Astrocyte of the spinal cord (primary cell): ENCODE data around the gene ADAMTS6.

Source experiments
- DNase-seq: peaks from one replicate; pipeline ENCODE4 v3.0.0; 2011; ENCODE audit warnings: low read depth, low spot score
- H3K4me3 ChIP-seq: 2 replicates; pipeline ENCODE4 v1.5.1; 2011; ENCODE audit warnings: low read depth, mild to moderate bottlenecking, low read length, moderate library complexity
- in situ Hi-C: cut with HindIII; loops from 2 replicates; pipeline ENCODE4 v1.10.0; 2017; ENCODE audit warnings: low sequenced_read_pairs
- TF ChIP-seq, protein P1 (sequence below): IDR thresholded peaks from 2 replicates; pipeline ENCODE4 v1.5.1; 2012; ENCODE audit warnings: low read depth, mild to moderate bottlenecking, low read length, inconsistent platforms

Gene ADAMTS6

DNA sequence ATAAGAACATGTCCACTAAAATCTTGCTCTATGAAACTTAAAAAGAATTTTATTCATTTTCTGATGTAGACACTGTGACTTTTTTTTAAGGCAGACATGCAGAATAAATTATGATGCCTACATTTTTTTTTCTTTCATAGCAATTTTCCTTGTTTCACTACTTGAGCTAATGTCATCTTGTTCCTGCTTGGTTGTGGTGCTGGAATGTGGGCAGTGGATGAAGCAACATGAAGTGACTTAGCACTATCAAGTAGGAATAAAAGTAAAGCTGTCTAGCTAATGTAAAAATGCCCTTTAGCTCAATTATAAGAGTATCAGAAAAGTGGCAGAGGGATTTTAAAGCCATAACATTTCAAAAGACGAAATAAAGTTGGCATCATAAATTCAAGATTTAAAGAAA, 191.0 kb downstream of the ADAMTS6 start:
- TF ChIP-seq, protein P1, sequence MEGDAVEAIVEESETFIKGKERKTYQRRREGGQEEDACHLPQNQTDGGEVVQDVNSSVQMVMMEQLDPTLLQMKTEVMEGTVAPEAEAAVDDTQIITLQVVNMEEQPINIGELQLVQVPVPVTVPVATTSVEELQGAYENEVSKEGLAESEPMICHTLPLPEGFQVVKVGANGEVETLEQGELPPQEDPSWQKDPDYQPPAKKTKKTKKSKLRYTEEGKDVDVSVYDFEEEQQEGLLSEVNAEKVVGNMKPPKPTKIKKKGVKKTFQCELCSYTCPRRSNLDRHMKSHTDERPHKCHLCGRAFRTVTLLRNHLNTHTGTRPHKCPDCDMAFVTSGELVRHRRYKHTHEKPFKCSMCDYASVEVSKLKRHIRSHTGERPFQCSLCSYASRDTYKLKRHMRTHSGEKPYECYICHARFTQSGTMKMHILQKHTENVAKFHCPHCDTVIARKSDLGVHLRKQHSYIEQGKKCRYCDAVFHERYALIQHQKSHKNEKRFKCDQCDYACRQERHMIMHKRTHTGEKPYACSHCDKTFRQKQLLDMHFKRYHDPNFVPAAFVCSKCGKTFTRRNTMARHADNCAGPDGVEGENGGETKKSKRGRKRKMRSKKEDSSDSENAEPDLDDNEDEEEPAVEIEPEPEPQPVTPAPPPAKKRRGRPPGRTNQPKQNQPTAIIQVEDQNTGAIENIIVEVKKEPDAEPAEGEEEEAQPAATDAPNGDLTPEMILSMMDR = no peak
- H3K4me3 ChIP-seq = no peak overlapping the region
- in situ Hi-C loops = no loop called here
- no peak for DNase-seq

DNA sequence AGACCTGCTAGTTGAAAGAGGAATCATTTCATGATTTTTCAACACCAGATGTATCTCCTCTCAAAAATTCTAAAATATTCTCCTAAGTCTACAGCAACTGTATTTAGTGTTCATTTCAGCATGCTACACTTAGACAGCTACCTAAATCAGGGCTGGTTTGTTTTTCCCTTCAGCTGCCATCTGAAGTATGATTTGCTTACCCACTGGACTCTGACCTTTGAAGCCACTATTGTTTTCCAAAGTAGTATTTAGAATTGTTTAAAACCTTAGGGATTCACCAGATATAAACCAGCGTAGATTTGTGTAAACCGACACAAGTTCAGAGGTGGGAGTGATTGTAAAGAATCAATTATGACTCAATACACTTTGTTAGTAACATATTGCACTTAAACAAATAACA, 193.1 kb downstream of the ADAMTS6 start:
- no peak for DNase-seq
- no peak overlapping the region for H3K4me3 ChIP-seq
- TF ChIP-seq, protein P1 = no peak
- in situ Hi-C loops = no loop called here

DNA sequence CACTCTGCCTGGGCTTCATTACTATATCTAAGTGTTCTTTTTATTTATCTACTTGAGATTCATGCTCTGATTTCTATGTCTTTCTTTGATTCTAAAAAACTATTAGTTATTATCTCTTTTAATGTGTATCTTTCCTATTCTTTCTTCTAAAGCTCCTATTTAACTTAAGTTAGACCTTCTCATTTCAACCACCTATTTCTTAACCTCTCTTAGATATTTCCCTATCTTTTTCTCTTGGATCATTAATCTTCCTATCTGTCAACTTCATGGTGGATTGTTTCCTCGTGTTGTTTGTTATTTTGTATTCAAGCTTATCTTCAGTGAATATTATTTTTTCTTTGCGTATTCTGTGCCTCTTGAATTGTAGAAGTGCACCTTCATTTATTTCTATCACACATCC, 202.1 kb downstream of the ADAMTS6 start:
- TF ChIP-seq, protein P1 = no peak
- DNase-seq = no peak
- in situ Hi-C loops = no loop called here
- H3K4me3 ChIP-seq = no peak overlapping the region

DNA sequence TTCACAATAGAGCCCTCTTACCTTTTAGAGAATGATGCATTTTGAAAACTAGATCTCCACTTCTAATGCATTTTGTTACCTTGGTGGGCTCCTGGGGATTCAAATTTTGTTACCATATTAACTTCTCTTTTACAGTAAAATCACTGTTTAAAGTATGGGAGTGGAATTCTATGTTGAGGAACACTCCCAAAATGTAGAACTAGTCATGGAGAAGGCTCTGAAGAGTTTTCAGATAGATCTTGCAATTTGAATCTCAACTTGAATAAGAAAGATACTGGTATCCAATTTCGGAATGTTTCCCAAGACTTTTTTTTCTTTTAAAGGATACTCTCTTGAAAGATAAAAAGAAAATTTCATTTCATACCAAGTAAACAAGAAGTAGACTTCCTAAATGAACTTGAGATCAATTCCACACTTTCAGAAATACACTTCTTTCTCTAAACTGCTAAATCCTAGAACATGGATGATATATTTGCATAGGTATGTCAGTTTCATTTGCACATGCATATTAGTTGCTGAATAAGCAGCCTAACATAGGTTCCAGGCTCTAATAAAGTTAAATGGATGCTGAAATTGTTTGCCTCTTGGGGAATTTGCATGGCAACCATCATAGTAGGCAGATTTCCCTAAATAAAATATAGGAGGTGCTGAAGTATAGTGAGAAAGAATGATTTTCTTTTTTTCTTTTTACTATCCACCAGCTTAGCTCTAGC, 205.4 kb downstream of the ADAMTS6 start:
- in situ Hi-C loops = no loop called here
- TF ChIP-seq, protein P1 = no peak

DNA sequence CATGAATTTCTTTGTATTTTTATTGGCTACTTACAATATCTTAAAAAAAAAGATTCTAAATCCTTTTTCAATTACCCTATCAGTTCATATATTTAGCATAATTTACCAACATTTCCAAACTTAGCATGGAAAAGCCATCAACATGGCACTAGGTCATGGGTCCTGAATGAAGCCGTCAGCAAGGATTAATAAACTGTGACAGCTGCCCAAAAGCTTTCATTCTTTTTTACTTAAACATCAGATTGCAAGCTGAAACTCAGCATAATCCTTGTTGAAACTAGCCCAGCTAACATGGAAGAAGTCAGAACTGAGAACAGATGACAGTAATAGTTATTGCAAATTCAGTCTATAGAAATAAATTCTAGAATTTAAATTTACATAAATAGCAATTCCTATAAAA, 209.8 kb downstream of the ADAMTS6 start:
- in situ Hi-C loops = no loop called here
- TF ChIP-seq, protein P1 = no peak
- DNase-seq = no peak
- no peak overlapping the region for H3K4me3 ChIP-seq

More for the DNA sequence above, 205.4 kb downstream of the ADAMTS6 start:
- no peak overlapping the region for H3K4me3 ChIP-seq
- no peak for DNase-seq

DNA sequence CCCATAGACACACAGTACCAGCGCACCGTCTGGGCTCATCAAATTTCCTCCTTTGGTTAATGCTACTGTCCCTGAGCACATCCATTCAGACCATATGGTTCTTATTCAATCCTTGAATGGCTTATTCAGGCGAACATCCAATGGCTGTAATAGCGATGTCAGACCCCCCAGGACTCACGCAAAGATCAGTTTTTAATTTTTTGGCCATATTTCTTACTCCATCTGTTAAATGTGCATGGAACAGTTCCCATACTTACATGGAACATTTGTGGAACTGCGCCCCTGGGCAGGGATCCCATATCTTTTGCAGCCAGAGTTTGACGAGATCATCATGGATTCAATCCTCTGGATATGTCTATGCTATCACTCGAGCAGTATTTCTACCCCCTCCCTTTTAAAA, 213.2 kb downstream of the ADAMTS6 start:
- no peak for DNase-seq
- TF ChIP-seq, protein P1 = no peak
- no peak overlapping the region for H3K4me3 ChIP-seq
- in situ Hi-C loops = no loop called here
